ENCODE measurements around the gene EIF2B1.
A peak's percentile ranks its signal among the peaks of the same experiment; 100 is the strongest.

EIF2B1 gene

DNA sequence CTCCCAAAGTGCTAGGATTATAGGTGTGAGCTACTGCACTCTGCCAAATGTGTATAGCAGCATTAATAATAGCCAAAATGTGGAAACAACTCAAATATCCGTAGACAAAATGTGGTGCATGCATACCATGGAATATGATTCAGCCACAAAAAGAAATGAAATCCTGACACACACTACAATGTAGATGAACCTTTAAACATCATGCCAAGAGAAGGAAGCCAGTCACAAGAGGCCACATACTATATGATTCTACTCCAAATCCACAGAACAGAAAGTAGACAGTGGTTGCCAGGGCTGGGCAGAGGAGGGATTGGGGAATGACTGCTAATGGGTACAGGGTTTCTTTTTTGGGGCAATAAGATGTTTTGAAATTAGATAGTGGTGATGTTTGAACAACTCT is 56.9 kb downstream of the EIF2B1 start:
- intact Hi-C loops (cut with DNase I), result no loop called here
- DNase-seq, result no peak

- no peak for DNase-seq
- intact Hi-C loops (cut with DNase I), result no loop called here
These were observed 59.6 kb downstream of the EIF2B1 start for GRCh38 chr12:123573870-123574269.

DNA sequence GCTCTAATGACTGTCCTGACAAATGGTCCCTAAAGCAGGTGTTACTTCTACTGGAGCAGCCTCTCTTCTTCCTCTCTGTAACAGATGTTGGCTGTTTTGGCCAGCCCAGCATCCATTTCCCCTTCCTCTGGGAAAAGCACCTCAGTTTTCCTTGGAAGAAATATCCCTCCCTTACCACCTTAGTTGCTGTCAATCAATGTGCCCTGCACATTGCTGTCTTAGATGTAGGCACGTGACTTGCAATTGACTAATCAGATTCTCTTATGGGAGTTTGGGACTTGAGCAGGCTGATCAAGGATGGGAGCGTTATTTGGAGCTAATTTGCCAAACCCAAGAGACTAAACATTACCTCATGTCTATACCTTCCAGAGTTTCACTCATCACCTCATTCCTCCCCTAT is 61.1 kb downstream of the EIF2B1 start:
- intact Hi-C loops (cut with DNase I), result no loop called here
- DNase-seq, result no peak

DNA sequence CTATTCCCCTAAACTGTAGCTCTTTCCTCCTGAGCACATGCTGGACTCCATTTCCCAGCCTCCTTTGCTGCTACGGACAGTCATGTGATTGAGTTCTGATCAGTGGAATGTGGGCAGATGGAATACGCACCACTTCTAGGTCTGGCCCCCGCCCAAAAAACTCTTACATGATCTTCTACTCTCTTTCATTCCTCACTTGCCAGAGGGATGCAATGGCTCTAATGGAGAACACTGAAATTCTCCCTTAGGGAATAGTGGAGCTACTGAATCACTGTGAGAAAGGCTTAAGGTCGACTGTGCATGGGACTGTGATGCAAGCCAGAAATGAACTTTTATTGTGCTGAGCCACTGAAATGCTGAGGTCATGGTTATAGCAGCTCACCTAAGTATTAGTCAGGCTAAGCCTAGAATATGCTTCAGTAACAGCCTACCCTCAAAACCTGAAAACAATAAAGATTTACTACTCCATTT is 62.1 kb downstream of the EIF2B1 start:
- peak in 6 of 10 donors; percentile 12 to 87 (median 26) for DNase-seq
- intact Hi-C loops (cut with DNase I), result no loop called here
